ENCODE data around the gene PLCXD1. TPM values are rescaled to one million over a fixed set of nuclear protein-coding genes. Genes with fewer than 3 reads are reported as not detected.

PLCXD1 gene
- total and polyA plus RNA-seq, 4 donors: 2.6 to 25.7 (median 12.8) TPM

- H3K27ac ChIP-seq (ENCODE audit: low read depth in 1 of 2, low read length in 2 of 2): peak overlapping the region; percentile 69 to 83
Observed at GRCh38 chrX:264634-265455, 16.3 kb upstream of the PLCXD1 start.

More at GRCh38 chrX:264634-265455, 16.3 kb upstream of the PLCXD1 start:
- H3K27me3 ChIP-seq (ENCODE audit: control insufficient read depth in 4 of 4, insufficient read depth in 4 of 4, low read length in 3 of 4): no peaks in the 10 kb centered on the region
- H3K9me3 ChIP-seq (ENCODE audit: control insufficient read depth in 4 of 4, low read length in 3 of 4): no peaks in the 10 kb centered on the region
- H3K9ac ChIP-seq (ENCODE audit: low read depth in 1 of 2, low read length in 2 of 2): no peak overlapping the region
- 62% methylated on average over 16 of the region's 16 CpGs for WGBS
- H3K36me3 ChIP-seq (ENCODE audit: control insufficient read depth in 4 of 4, insufficient read depth in 3 of 4, low read depth in 1 of 4, low read length in 3 of 4): no peaks in the 10 kb centered on the region
- peaks cover 6 to 24% (median 20%) of the 10 kb centered on the region in 4 donors for H3K4me1 ChIP-seq (ENCODE audit: control insufficient read depth in 4 of 4, insufficient read depth in 4 of 4, low read length in 3 of 4)
- no peak overlapping the region for H3K4me3 ChIP-seq (ENCODE audit: low read depth in 1 of 3, low read length in 3 of 3)
- no peak for DNase-seq (ENCODE audit: low spot score)
- TF ChIP-seq HNF4A (conservative IDR thresholded peaks at IDR 0.05) (peak; percentile 45 to 71), FOXA1 (IDR thresholded peaks at IDR 0.05) (peak; percentile 80), GABPA (IDR thresholded peaks at IDR 0.05 in 1 of 2, conservative IDR thresholded peaks at IDR 0.05 in 1 of 2) (no peak), HNF4G (IDR thresholded peaks at IDR 0.05) (no peak), FOXA2 (IDR thresholded peaks at IDR 0.05) (peak; percentile 81), ATF3 (IDR thresholded peaks at IDR 0.05) (no peak), SP1 (IDR thresholded peaks at IDR 0.05) (peak; percentile 80), CTCF (IDR thresholded peaks at IDR 0.05; ENCODE audit: low read depth, low read length, missing input control) (no peak), MAX (IDR thresholded peaks at IDR 0.05) (no peak), JUND (IDR thresholded peaks at IDR 0.05) (peak in 1 of 2 donors; percentile 64), RXRA (IDR thresholded peaks at IDR 0.05) (peak; percentile 95 to 98), RAD21 (IDR thresholded peaks at IDR 0.05) (peak; percentile 27 to 35), EGR1 (IDR thresholded peaks at IDR 0.05; ENCODE audit: low read depth in 2 of 2) (no peak), TAF1 (conservative IDR thresholded peaks at IDR 0.05) (no peak), REST (IDR thresholded peaks at IDR 0.05) (peak; percentile 58), ZBTB33 (IDR thresholded peaks at IDR 0.05) (peak; percentile 44), YY1 (IDR thresholded peaks at IDR 0.05) (peak; percentile 70), NR2F2 (IDR thresholded peaks at IDR 0.05) (no peak)

Measured in liver (tissue), 9 donors.